ENCODE data around the gene ADPRH. TPM values are rescaled to one million over a fixed set of nuclear protein-coding genes. Genes with fewer than 3 reads are reported as not detected.

The ADPRH gene
- total and polyA plus RNA-seq, 2 of the 4 experiments (the other 2 are of a cell fraction): under 0.01 to 0.12 TPM

- ChIA-PET CTCF (no interaction called here), POLR2A (ENCODE audit: unreplicated experiment) (no interaction called here)
- Histone ChIP-seq H4K20me1 (ENCODE audit: insufficient read depth, low read length) (no peaks in the 10 kb centered on the region), H3K9me3 (ENCODE audit: control insufficient read depth, insufficient read depth, low read length) (no peaks in the 10 kb centered on the region), H3K9me1 (ENCODE audit: insufficient read depth, low read length) (peaks cover 9% of the 10 kb centered on the region; the same call in 1 of the 2 replicates), H4K91ac (ENCODE audit: insufficient read depth, low read depth, low read length) (no peak overlapping the region), H3K27me3 (ENCODE audit: control insufficient read depth, insufficient read depth, low read length) (no peaks in the 10 kb centered on the region), H3K23ac (ENCODE audit: low read depth, low read length) (no peak overlapping the region), H2AK9ac (replicated peaks; ENCODE audit: low read depth, low read length, poor library complexity) (no peak overlapping the region), H3K36me3 (ENCODE audit: control insufficient read depth, insufficient read depth, low read length) (no peaks in the 10 kb centered on the region), H3K56ac (ENCODE audit: extremely low read depth, insufficient read depth, low read length) (no peak overlapping the region), H3K4me2 (ENCODE audit: low read depth, low read length) (no peak overlapping the region), H3K4me3 (ENCODE audit: insufficient read depth, low read depth, low read length) (no peak overlapping the region), H3K4ac (ENCODE audit: low read depth, low read length) (no peak overlapping the region; the same call in 1 of the 2 replicates), H2BK5ac (ENCODE audit: low read depth, low read length, poor library complexity, severe bottlenecking) (no peak overlapping the region), H2BK120ac (ENCODE audit: low read depth, low read length) (no peak overlapping the region), H4K5ac (ENCODE audit: low read depth, low read length) (no peak overlapping the region), H4K8ac (ENCODE audit: low read depth in 2 of 2, low read length in 2 of 2) (no peak overlapping the region), H3K4me1 (ENCODE audit: control insufficient read depth, insufficient read depth, low read length) (peaks cover 18% of the 10 kb centered on the region), H2BK20ac (ENCODE audit: low read depth, low read length) (no peak overlapping the region), H2AK5ac (ENCODE audit: low read depth, low read length) (no peak overlapping the region; the same call in 1 of the 2 replicates), H3K14ac (replicated peaks; ENCODE audit: low read depth, low read length) (no peak overlapping the region), H2BK15ac (ENCODE audit: low read depth, low read length) (no peak overlapping the region), H3K18ac (ENCODE audit: low read depth, low read length) (no peak overlapping the region), H3K27ac (ENCODE audit: insufficient read depth, low read length) (no peak overlapping the region), H3K79me1 (ENCODE audit: low read depth in 1 of 2, low read length in 2 of 2) (no peaks in the 10 kb centered on the region), H2AFZ (replicated peaks; ENCODE audit: low read length, poor library complexity) (no peak overlapping the region), H3K9ac (ENCODE audit: low read depth, low read length) (no peak overlapping the region)
- no TSS peak for BruUV-seq (replicated peaks)
- dilution Hi-C loops (cut with HindIII; ENCODE audit: low sequenced_read_pairs, unreplicated experiment) (no loop called here), in situ Hi-C loops (cut with MboI; ENCODE audit: low sequenced_read_pairs) (no loop called here), intact Hi-C loops (cut with micrococcal nuclease) (no loop called here)
- ATAC-seq (ENCODE audit: low read depth): no peak
- no peak for TF ChIP-seq ELK1 (IDR thresholded peaks at IDR 0.05; ENCODE audit: borderline replicate concordance, low read depth, low read length)
- TF ChIP-seq POLR2A (IDR thresholded peaks at IDR 0.05; ENCODE audit: low read depth, low read length): no peak
- TF ChIP-seq RFX5 (IDR thresholded peaks at IDR 0.05; ENCODE audit: low read depth, low read length): no peak
- no peak for TF ChIP-seq CEBPB (IDR thresholded peaks at IDR 0.05; ENCODE audit: low read depth, low read length)
- no peak for TF ChIP-seq BHLHE40 (IDR thresholded peaks at IDR 0.05; ENCODE audit: low read depth, low read length)
- no peak for TF ChIP-seq NFE2L2 (IDR thresholded peaks at IDR 0.05; ENCODE audit: low read depth, low read length)
- TF ChIP-seq USF2 (IDR thresholded peaks at IDR 0.05; ENCODE audit: low read depth, low read length): no peak
- TF ChIP-seq CHD1 (IDR thresholded peaks at IDR 0.05; ENCODE audit: low read depth, low read length): no peak
- no peak for TF ChIP-seq MXI1 (IDR thresholded peaks at IDR 0.05; ENCODE audit: borderline replicate concordance, low read depth, low read length)
- no peak for DNase-seq
- 100% methylated on average over 1 of the region's 10 CpGs; no CpG with 5 or more reads in 1 of the 2 experiments for WGBS, 2 experiments (ENCODE audit: extremely low coverage in 2 of 2, insufficient read length in 1 of 2)
Measured at GRCh38 chr3:119635719-119636118, 56.4 kb downstream of the ADPRH start.
